Measurements from ENCODE around the gene CCR5. TPM values are rescaled to one million over a fixed set of nuclear protein-coding genes. Genes with fewer than 3 reads are reported as not detected.

The CCR5 gene
- total and polyA plus RNA-seq, 2 of the 13 experiments (the other 11 are each of a cell fraction or from before 2014, with no cell fraction given), result not detected

- no peaks in the 10 kb centered on the region for H3K9me3 ChIP-seq (ENCODE audit: low read length)
- in situ Hi-C loops (cut with HindIII; ENCODE audit: extremely low pct_ligation_motif_present, low pct_unique_long_range_greater_than_20kb), result no loop called here
- peaks cover 2 to 8% of the 10 kb centered on the region in 2 experiments; a peak in 2 of 5 replicates for H3K27me3 ChIP-seq (ENCODE audit: control insufficient read depth in 1 of 2, insufficient read depth in 2 of 2, low read length in 2 of 2)
- no peaks in the 10 kb centered on the region for H3K4me1 ChIP-seq (ENCODE audit: insufficient read depth, low read length)
- H3K36me3 ChIP-seq (replicated peaks in 1 of 2; ENCODE audit: control insufficient read depth in 1 of 2, insufficient read depth in 2 of 2, low read length in 2 of 2), result no peaks in the 10 kb centered on the region
- no peak for FAIRE-seq
- POLR2A ChIA-PET, result no interaction called here
- CTCF ChIA-PET (ENCODE audit: low intra/inter-chr PET ratio, low total read pairs), result no interaction called here
- no TSS peak for BruUV-seq (replicated peaks)
- no peaks in the 10 kb centered on the region for H3K79me2 ChIP-seq (ENCODE audit: insufficient read depth, low read length)
- H4K20me1 ChIP-seq (ENCODE audit: insufficient read depth, low read length), result no peaks in the 10 kb centered on the region
- 30% methylated on average over 12 of the region's 20 CpGs for WGBS (ENCODE audit: low lambda C conversion rate)
- H3K4me2 ChIP-seq (ENCODE audit: low read depth, low read length), result 0 out of 2 replicates have a peak within 1 kb of the TSS, but pooled peaks have one; percentile 2
- no peak within 1 kb of the TSS for H2AFZ ChIP-seq (ENCODE audit: low read length)
- no peak within 1 kb of the TSS for H3K9ac ChIP-seq (ENCODE audit: insufficient read depth, low read depth, low read length)
- no peak for ATAC-seq
- no peak within 1 kb of the TSS for H3K4me3 ChIP-seq (replicated peaks in 1 of 3; ENCODE audit: insufficient read depth in 1 of 3, low read depth in 2 of 3, low read length in 3 of 3)
- intact Hi-C loops (cut with micrococcal nuclease; ENCODE audit: unreplicated experiment), result no loop called here
- DNase-seq (ENCODE audit: low spot score), result no peak
- TF ChIP-seq ELF3 (CRISPR knock-in tag; IDR thresholded peaks at IDR 0.05) (no peak), HNF1A (IDR thresholded peaks at IDR 0.05; ENCODE audit: low read depth) (no peak), HNF1A (CRISPR knock-in tag; IDR thresholded peaks at IDR 0.05; ENCODE audit: borderline replicate concordance) (no peak), ZNF652 (CRISPR knock-in tag; IDR thresholded peaks at IDR 0.05; ENCODE audit: borderline replicate concordance, low read depth) (peak; percentile 55; the same call in 1 of the 2 replicates), SMAD9 (CRISPR knock-in tag; IDR thresholded peaks at IDR 0.05) (no peak)
- H3K27ac ChIP-seq (ENCODE audit: extremely low read length, insufficient read depth, low read length), result no peak within 1 kb of the TSS
Observed at GRCh38 chr3:46406788-46407611, 36.3 kb downstream of the CCR5 start, which contains the start of the genes CCR5AS and CCRL2. TSS of gene CCR5AS (minus strand) at chr3:46407066. TSS of gene CCRL2 (plus strand) at chr3:46407259. CDS start at chr3:46408080, 821 bp downstream.
